ENCODE data around the gene SPSB1.

SPSB1 gene

DNA sequence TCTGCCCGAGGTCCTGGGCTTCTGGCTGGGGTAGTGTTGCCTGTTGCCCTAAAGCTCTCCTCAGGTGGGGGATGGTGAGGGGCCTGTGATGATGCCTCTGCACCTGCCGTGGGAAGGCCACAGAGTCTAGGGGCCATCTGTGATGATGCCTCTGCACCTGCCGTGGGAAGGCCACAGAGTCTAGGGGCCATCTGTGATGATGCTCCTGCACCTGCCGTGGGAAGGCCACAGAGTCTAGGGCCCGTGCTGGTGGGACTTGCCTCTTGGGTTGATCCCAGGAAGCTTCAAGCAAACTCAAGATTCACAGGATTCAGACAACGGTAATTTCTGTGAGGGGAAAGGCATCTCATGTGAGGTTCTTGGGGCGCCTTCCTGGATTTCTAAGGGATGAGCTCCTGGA is 17.3 kb downstream of the SPSB1 start:
- H3K9me3 Mint-ChIP-seq = no peaks in the 10 kb centered on the region
- no peak overlapping the region for H3K27ac Mint-ChIP-seq
- peaks cover 7% of the 10 kb centered on the region for H3K27me3 Mint-ChIP-seq (ENCODE audit: low read depth)
- H3K4me1 Mint-ChIP-seq = peaks cover 41% of the 10 kb centered on the region
- H3K36me3 Mint-ChIP-seq (ENCODE audit: low read depth) = no peaks in the 10 kb centered on the region
- TF ChIP-seq, protein P1, sequence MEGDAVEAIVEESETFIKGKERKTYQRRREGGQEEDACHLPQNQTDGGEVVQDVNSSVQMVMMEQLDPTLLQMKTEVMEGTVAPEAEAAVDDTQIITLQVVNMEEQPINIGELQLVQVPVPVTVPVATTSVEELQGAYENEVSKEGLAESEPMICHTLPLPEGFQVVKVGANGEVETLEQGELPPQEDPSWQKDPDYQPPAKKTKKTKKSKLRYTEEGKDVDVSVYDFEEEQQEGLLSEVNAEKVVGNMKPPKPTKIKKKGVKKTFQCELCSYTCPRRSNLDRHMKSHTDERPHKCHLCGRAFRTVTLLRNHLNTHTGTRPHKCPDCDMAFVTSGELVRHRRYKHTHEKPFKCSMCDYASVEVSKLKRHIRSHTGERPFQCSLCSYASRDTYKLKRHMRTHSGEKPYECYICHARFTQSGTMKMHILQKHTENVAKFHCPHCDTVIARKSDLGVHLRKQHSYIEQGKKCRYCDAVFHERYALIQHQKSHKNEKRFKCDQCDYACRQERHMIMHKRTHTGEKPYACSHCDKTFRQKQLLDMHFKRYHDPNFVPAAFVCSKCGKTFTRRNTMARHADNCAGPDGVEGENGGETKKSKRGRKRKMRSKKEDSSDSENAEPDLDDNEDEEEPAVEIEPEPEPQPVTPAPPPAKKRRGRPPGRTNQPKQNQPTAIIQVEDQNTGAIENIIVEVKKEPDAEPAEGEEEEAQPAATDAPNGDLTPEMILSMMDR (IDR thresholded peaks at IDR 0.05; ENCODE audit: unreplicated experiment in 3 of 3) = no peak
- no peak overlapping the region for H3K4me3 Mint-ChIP-seq

DNA sequence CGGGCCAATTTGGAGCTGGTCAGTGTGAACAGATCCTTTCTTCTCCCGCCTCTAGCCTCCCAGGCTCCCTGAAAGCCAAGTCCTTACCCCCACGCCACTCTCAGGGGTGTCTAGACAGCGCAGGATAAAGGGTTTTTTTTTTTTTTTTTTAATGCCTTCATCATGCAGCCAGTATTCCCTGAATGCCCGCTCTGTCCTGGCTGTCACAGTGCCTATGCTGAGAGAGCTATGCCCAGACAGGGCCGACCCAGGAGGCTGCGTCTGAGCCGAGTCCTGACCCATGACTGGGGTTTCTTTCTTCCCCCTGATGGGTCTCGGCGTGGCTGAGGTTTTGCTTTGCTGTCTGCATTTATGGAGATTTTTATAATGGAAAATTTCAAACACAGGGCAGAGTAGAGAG is 18.3 kb downstream of the SPSB1 start:
- peaks cover 50% of the 10 kb centered on the region for H3K4me1 Mint-ChIP-seq
- no peak overlapping the region for H3K27ac Mint-ChIP-seq
- no peaks in the 10 kb centered on the region for H3K36me3 Mint-ChIP-seq (ENCODE audit: low read depth)
- no peaks in the 10 kb centered on the region for H3K9me3 Mint-ChIP-seq
- TF ChIP-seq, protein P1 (IDR thresholded peaks at IDR 0.05; ENCODE audit: unreplicated experiment in 3 of 3) = no peak
- H3K27me3 Mint-ChIP-seq (ENCODE audit: low read depth) = peaks cover 7% of the 10 kb centered on the region
- no peak overlapping the region for H3K4me3 Mint-ChIP-seq

DNA sequence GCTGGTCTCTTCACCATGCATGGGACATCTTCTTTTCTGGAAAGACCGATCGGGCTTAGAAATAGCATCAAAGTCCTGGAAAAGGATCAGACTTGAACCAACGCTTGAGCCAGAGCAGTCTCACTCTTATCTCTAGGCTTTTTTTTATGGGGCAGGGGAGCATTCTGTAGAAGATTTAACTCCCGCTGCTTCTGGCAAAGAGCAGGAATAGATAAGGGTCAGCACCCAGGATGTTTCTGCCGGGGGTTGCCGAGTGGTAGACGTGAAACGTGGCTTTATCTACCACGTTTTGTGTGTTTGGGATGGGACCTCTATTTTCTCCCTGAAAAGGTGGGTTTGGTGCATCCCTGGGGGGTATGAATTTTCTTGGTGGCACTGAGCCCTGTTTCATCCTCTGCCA is 18.8 kb downstream of the SPSB1 start:
- H3K36me3 Mint-ChIP-seq (ENCODE audit: low read depth) = no peaks in the 10 kb centered on the region

DNA sequence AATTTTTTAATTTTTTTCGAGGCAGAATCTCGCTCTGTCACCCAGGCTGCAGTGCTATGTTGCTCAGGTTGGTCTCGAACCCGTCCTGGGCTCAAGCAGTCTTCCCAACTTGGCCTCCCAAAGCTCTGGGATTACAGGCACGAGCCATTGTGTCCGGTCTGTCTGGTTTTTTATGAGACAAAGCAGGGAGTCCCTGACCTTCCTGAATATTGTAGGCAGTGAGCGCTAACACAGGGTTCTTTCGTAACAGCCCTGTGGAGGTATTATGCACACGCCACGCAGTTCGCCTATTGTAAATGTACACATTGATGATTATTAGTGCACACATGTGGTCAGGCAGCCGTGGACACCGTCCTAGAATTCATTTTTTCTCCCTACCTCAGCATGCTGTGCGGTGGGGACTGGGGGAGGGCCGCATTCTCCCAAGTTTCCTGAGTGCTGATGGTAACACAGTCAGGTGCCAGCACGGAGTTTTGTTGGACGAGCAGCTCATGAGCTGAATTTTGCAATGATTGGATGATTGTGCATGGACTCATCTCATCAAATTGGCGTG is 19.6 kb downstream of the SPSB1 start:
- TF ChIP-seq, protein P1 (IDR thresholded peaks at IDR 0.05; ENCODE audit: unreplicated experiment in 3 of 3) = no peak
- H3K4me1 Mint-ChIP-seq = peaks cover 46% of the 10 kb centered on the region
- H3K27me3 Mint-ChIP-seq (ENCODE audit: low read depth) = peaks cover 7% of the 10 kb centered on the region
- H3K9me3 Mint-ChIP-seq = no peaks in the 10 kb centered on the region
- H3K36me3 Mint-ChIP-seq (ENCODE audit: low read depth) = no peaks in the 10 kb centered on the region
- H3K27ac Mint-ChIP-seq = peak overlapping the region in 2 of 3 experiments; percentile 50 to 62
- H3K4me3 Mint-ChIP-seq = no peak overlapping the region

More for the DNA sequence above, 18.8 kb downstream of the SPSB1 start:
- H3K9me3 Mint-ChIP-seq = no peaks in the 10 kb centered on the region
- no peak overlapping the region for H3K27ac Mint-ChIP-seq
- H3K27me3 Mint-ChIP-seq (ENCODE audit: low read depth) = peaks cover 7% of the 10 kb centered on the region
- TF ChIP-seq, protein P1 (IDR thresholded peaks at IDR 0.05; ENCODE audit: unreplicated experiment in 3 of 3) = no peak
- H3K4me1 Mint-ChIP-seq = peaks cover 47% of the 10 kb centered on the region
- no peak overlapping the region for H3K4me3 Mint-ChIP-seq

DNA sequence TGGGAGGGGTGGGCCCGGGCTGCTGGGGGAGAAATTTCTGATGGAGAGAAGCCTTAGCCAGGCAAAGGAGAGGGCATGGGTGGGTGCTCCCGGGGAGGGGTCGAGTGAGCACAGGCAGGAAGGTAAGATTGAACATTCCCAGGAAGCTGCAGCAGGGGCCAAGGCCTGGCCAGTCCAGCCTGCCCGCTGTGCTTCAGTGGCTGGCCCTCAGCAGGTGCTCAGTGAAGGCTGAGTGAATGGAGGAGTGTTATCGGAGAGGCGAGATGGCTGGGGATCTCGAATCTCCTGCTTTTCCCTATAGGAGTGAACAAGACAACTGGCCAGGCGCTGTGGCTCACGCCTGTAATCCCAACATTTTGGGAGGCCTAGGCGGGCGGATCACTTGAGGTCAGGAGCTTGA is 20.9 kb downstream of the SPSB1 start:
- TF ChIP-seq, protein P1 (IDR thresholded peaks at IDR 0.05; ENCODE audit: unreplicated experiment in 3 of 3) = no peak
- Mint-ChIP-seq H3K27ac (peak overlapping the region in 2 of 3 experiments; percentile 43 to 50), H3K9me3 (no peaks in the 10 kb centered on the region), H3K27me3 (ENCODE audit: low read depth) (peaks cover 7% of the 10 kb centered on the region), H3K4me3 (no peak overlapping the region), H3K4me1 (peaks cover 45% of the 10 kb centered on the region), H3K36me3 (ENCODE audit: low read depth) (no peaks in the 10 kb centered on the region)

DNA sequence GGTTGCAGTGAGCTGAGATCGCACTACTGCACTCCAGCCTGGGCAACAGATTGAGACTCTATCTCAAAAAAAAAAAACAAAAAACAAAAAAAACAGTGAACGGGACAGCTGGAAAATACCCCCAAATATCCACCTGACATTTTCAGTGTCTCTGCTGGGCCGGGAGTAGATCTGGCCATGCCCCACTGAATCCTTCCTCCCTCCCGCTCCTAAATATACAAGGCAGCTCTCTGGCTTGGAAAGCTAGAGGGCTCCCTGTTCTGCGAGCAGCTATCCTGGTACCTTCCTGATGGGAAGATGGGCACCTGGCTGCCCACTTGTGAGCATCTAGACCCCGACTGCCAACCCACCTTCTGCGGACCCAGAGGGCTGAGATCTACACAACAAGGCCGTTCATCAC is 21.4 kb downstream of the SPSB1 start:
- peaks cover 6% of the 10 kb centered on the region for H3K27me3 Mint-ChIP-seq (ENCODE audit: low read depth)
- H3K27ac Mint-ChIP-seq = peak overlapping the region; percentile 39 to 62 (median 43)
- H3K4me1 Mint-ChIP-seq = peaks cover 46% of the 10 kb centered on the region
- H3K9me3 Mint-ChIP-seq = no peaks in the 10 kb centered on the region
- no peaks in the 10 kb centered on the region for H3K36me3 Mint-ChIP-seq (ENCODE audit: low read depth)
- H3K4me3 Mint-ChIP-seq = no peak overlapping the region
- TF ChIP-seq, protein P1 (IDR thresholded peaks at IDR 0.05; ENCODE audit: unreplicated experiment in 3 of 3) = no peak

Data from nephron (organoid).